Mesenchymal stem cell (in vitro differentiated cells and primary cell): ENCODE data around the gene LIPM.

ENCODE experiments used
- DNase-seq: peaks from one replicate; pipeline ENCODE4 v3.0.0-alpha.2; 2013
- H2AFZ ChIP-seq: one replicate; pipeline ENCODE4 v1.6.1; 2013; ENCODE audit warnings: low read depth, mild to moderate bottlenecking, control low read depth, inconsistent platforms, low read length, moderate library complexity
- H2AK5ac ChIP-seq: 2 replicates; pipeline ENCODE4 v1.6.1; 2013; ENCODE audit warnings: low read length, moderate library complexity, mild to moderate bottlenecking, inconsistent platforms; ENCODE audit not compliant: severe bottlenecking
- H2BK120ac ChIP-seq: one replicate; pipeline ENCODE4 v1.6.1; 2013; ENCODE audit warnings: low read depth, mild to moderate bottlenecking, inconsistent platforms, low read length, moderate library complexity
- H2BK12ac ChIP-seq, 2 experiments: one replicate each; pipeline ENCODE4 v1.6.1; 2013; ENCODE audit warnings: inconsistent platforms in 2 of 2, low read length in 2 of 2, mild to moderate bottlenecking in 2 of 2, moderate library complexity in 2 of 2, control low read depth in 1 of 2
- H2BK15ac ChIP-seq: one replicate; pipeline ENCODE4 v1.6.1; 2013; ENCODE audit warnings: mild to moderate bottlenecking, low read depth, inconsistent platforms; ENCODE audit not compliant: poor library complexity, severe bottlenecking
- H2BK5ac ChIP-seq: 2 replicates; pipeline ENCODE4 v1.6.1; 2013; ENCODE audit warnings: low read depth, mild to moderate bottlenecking, low read length, control low read depth, inconsistent platforms; ENCODE audit not compliant: poor library complexity, severe bottlenecking
- H3K14ac ChIP-seq, 2 experiments: one replicate each; pipeline ENCODE4 v1.6.1; 2013; ENCODE audit warnings: inconsistent platforms in 2 of 2, low read length in 2 of 2, control low read depth in 1 of 2, mild to moderate bottlenecking in 1 of 2, moderate library complexity in 1 of 2
- H3K18ac ChIP-seq, 2 experiments: one replicate each; pipeline ENCODE4 v1.6.1; 2013; ENCODE audit warnings: inconsistent platforms in 2 of 2, low read length in 2 of 2, control low read depth in 1 of 2, low read depth in 1 of 2, mild to moderate bottlenecking in 1 of 2
- H3K23ac ChIP-seq, 2 experiments: one replicate each; pipeline ENCODE4 v1.6.1; 2013; ENCODE audit warnings: inconsistent platforms in 2 of 2, low read length in 2 of 2, mild to moderate bottlenecking in 2 of 2, moderate library complexity in 2 of 2, control low read depth in 1 of 2
- H3K27ac ChIP-seq: 2 replicates; pipeline ENCODE4 v1.5.1; 2013; ENCODE audit warnings: mild to moderate bottlenecking, moderate library complexity, low read length, control low read depth, inconsistent platforms; ENCODE audit not compliant: poor library complexity, severe bottlenecking
- H3K27me3 ChIP-seq, 2 experiments: 2 replicates each; pipeline versions ENCODE4 v1.6.1 to v1.7.0; 2013; ENCODE audit warnings: low read length in 2 of 2, mild to moderate bottlenecking in 2 of 2, moderate library complexity in 2 of 2, control low read depth in 1 of 2, inconsistent platforms in 1 of 2; ENCODE audit not compliant: control insufficient read depth in 1 of 2, insufficient read depth in 1 of 2
- H3K36me3 ChIP-seq, 2 experiments: 2 replicates each; pipeline versions ENCODE4 v1.6.1 to v1.7.0; 2013; ENCODE audit warnings: low read length in 2 of 2, control low read depth in 1 of 2, inconsistent platforms in 1 of 2, low read depth in 1 of 2, mild to moderate bottlenecking in 1 of 2; ENCODE audit not compliant: insufficient read depth in 2 of 2, control insufficient read depth in 1 of 2
- H3K4ac ChIP-seq, 2 experiments: one replicate each; pipeline ENCODE4 v1.6.1; 2013; ENCODE audit warnings: inconsistent platforms in 2 of 2, low read length in 2 of 2, mild to moderate bottlenecking in 2 of 2, moderate library complexity in 2 of 2, control low read depth in 1 of 2, low read depth in 1 of 2
- H3K4me1 ChIP-seq: 2 replicates; pipeline ENCODE4 v1.6.1; 2013; ENCODE audit warnings: low read depth, low read length, control low read depth; ENCODE audit not compliant: control insufficient read depth, insufficient read depth
- H3K4me2 ChIP-seq: 2 replicates; pipeline ENCODE4 v1.6.1; 2013; ENCODE audit warnings: low read length, mild to moderate bottlenecking, inconsistent platforms; ENCODE audit not compliant: poor library complexity, severe bottlenecking
- H3K4me3 ChIP-seq, 2 experiments: 2 replicates each; pipeline versions ENCODE4 v1.5.1 to v1.7.0; 2013; ENCODE audit warnings: low read length in 2 of 2, mild to moderate bottlenecking in 2 of 2, control low read depth in 1 of 2, low read depth in 1 of 2; ENCODE audit not compliant: insufficient read depth in 1 of 2
- H3K79me1 ChIP-seq: replicated peaks from 2 replicates; pipeline ENCODE4 v1.6.1; 2013; ENCODE audit warnings: mild to moderate bottlenecking, control low read depth, low read length, inconsistent platforms; ENCODE audit not compliant: poor library complexity, severe bottlenecking
- H3K9ac ChIP-seq: 2 replicates; pipeline ENCODE4 v1.7.0; 2013; ENCODE audit warnings: mild to moderate bottlenecking, low read length, moderate library complexity
- H3K9me3 ChIP-seq: 2 replicates; pipeline ENCODE4 v1.7.0; 2013; ENCODE audit warnings: mild to moderate bottlenecking, low read length; ENCODE audit not compliant: control insufficient read depth
- H4K8ac ChIP-seq: one replicate; pipeline ENCODE4 v1.6.1; 2013; ENCODE audit warnings: inconsistent platforms, mild to moderate bottlenecking, low read length, moderate library complexity
- H4K91ac ChIP-seq: one replicate; pipeline ENCODE4 v1.6.1; 2013; ENCODE audit warnings: mild to moderate bottlenecking, low read length, inconsistent platforms
- WGBS: methylation state at CpG from one replicate; pipeline ENCODE4 v1.1.7; 2013; ENCODE audit warnings: mixed read lengths; 5-methylcytosine and 5-hydroxymethylcytosine counted together

Gene LIPM

GRCh38 chr10:88819290-88819689 lies 16.8 kb downstream of the LIPM start:
- Histone ChIP-seq H4K8ac (no peak overlapping the region), H2BK12ac (no peak overlapping the region), H3K4ac (no peak overlapping the region), H3K4me3 (no peak overlapping the region), H3K14ac (no peak overlapping the region), H2AFZ (no peak overlapping the region), H3K36me3 (no peaks in the 10 kb centered on the region), H3K79me1 (no peaks in the 10 kb centered on the region), H2AK5ac (no peak overlapping the region), H4K91ac (no peak overlapping the region), H2BK5ac (no peak overlapping the region), H3K9me3 (no peaks in the 10 kb centered on the region), H3K9ac (no peak overlapping the region), H2BK120ac (no peak overlapping the region), H3K4me1 (no peaks in the 10 kb centered on the region), H3K27ac (no peak overlapping the region), H3K18ac (no peak overlapping the region), H3K4me2 (no peak overlapping the region), H3K27me3 (no peaks in the 10 kb centered on the region), H3K23ac (no peak overlapping the region), H2BK15ac (no peak overlapping the region)
- no peak for DNase-seq
- WGBS = 97% methylated on average over 3 of the region's 3 CpGs

- Histone ChIP-seq H3K4me1 (no peaks in the 10 kb centered on the region), H2BK120ac (no peak overlapping the region), H3K4me3 (no peak overlapping the region), H4K91ac (no peak overlapping the region), H2BK15ac (no peak overlapping the region), H3K79me1 (no peaks in the 10 kb centered on the region), H3K4me2 (no peak overlapping the region), H3K18ac (no peak overlapping the region), H3K4ac (no peak overlapping the region), H2AFZ (no peak overlapping the region), H3K36me3 (no peaks in the 10 kb centered on the region), H3K27me3 (no peaks in the 10 kb centered on the region), H2BK12ac (no peak overlapping the region), H3K27ac (no peak overlapping the region), H3K23ac (no peak overlapping the region), H4K8ac (no peak overlapping the region), H3K9ac (peak overlapping the region; percentile 73), H3K9me3 (no peaks in the 10 kb centered on the region), H3K14ac (no peak overlapping the region), H2BK5ac (no peak overlapping the region), H2AK5ac (no peak overlapping the region)
- DNase-seq = peak; percentile 54
Observed at GRCh38 chr10:88820748-88821401, 18.3 kb downstream of the LIPM start.

GRCh38 chr10:88826388-88826787 lies 23.9 kb downstream of the LIPM start:
- no peak overlapping the region for H2BK15ac ChIP-seq
- no peak overlapping the region for H3K18ac ChIP-seq
- H2AFZ ChIP-seq = no peak overlapping the region
- no peak overlapping the region for H3K4me3 ChIP-seq
- no peak overlapping the region for H2BK120ac ChIP-seq
- H2AK5ac ChIP-seq = no peak overlapping the region
- no peaks in the 10 kb centered on the region for H3K4me1 ChIP-seq
- H3K4me2 ChIP-seq = no peak overlapping the region
- H3K23ac ChIP-seq = no peak overlapping the region
- H4K8ac ChIP-seq = no peak overlapping the region
- no peak overlapping the region for H2BK5ac ChIP-seq
- WGBS = 94% methylated on average over 4 of the region's 4 CpGs
- H3K9me3 ChIP-seq = no peaks in the 10 kb centered on the region
- no peak overlapping the region for H3K4ac ChIP-seq
- H3K14ac ChIP-seq = no peak overlapping the region
- H3K79me1 ChIP-seq = no peaks in the 10 kb centered on the region
- DNase-seq = no peak
- H4K91ac ChIP-seq = no peak overlapping the region
- no peaks in the 10 kb centered on the region for H3K36me3 ChIP-seq
- no peak overlapping the region for H2BK12ac ChIP-seq
- H3K9ac ChIP-seq = no peak overlapping the region
- no peak overlapping the region for H3K27ac ChIP-seq
- H3K27me3 ChIP-seq = no peaks in the 10 kb centered on the region

- H3K23ac ChIP-seq = no peak overlapping the region
- no peaks in the 10 kb centered on the region for H3K4me1 ChIP-seq
- no peak overlapping the region for H2AK5ac ChIP-seq
- no peak overlapping the region for H2BK15ac ChIP-seq
- H3K9me3 ChIP-seq = no peaks in the 10 kb centered on the region
- no peak overlapping the region for H3K14ac ChIP-seq
- H2BK12ac ChIP-seq = no peak overlapping the region
- no peak overlapping the region for H2BK120ac ChIP-seq
- H3K4ac ChIP-seq = no peak overlapping the region
- no peak overlapping the region for H3K4me2 ChIP-seq
- WGBS = 97% methylated on average over 2 of the region's 2 CpGs
- H3K4me3 ChIP-seq = no peak overlapping the region
- no peak for DNase-seq
- no peak overlapping the region for H2AFZ ChIP-seq
- H3K9ac ChIP-seq = no peak overlapping the region
- no peaks in the 10 kb centered on the region for H3K79me1 ChIP-seq
- H3K27me3 ChIP-seq = no peaks in the 10 kb centered on the region
- no peaks in the 10 kb centered on the region for H3K36me3 ChIP-seq
- H4K91ac ChIP-seq = no peak overlapping the region
- H3K27ac ChIP-seq = no peak overlapping the region
- no peak overlapping the region for H3K18ac ChIP-seq
- H2BK5ac ChIP-seq = no peak overlapping the region
- H4K8ac ChIP-seq = no peak overlapping the region
Observed at GRCh38 chr10:88827671-88828070, 25.1 kb downstream of the LIPM start.
